Inferior parietal cortex (tissue), 1 donor: ENCODE measurements around the gene NOS1.

Source experiments
- DNase-seq: peaks from one replicate; pipeline ENCODE4 v3.0.0-alpha.2; 2016; ENCODE audit errors: extremely low spot score

The NOS1 gene

DNA sequence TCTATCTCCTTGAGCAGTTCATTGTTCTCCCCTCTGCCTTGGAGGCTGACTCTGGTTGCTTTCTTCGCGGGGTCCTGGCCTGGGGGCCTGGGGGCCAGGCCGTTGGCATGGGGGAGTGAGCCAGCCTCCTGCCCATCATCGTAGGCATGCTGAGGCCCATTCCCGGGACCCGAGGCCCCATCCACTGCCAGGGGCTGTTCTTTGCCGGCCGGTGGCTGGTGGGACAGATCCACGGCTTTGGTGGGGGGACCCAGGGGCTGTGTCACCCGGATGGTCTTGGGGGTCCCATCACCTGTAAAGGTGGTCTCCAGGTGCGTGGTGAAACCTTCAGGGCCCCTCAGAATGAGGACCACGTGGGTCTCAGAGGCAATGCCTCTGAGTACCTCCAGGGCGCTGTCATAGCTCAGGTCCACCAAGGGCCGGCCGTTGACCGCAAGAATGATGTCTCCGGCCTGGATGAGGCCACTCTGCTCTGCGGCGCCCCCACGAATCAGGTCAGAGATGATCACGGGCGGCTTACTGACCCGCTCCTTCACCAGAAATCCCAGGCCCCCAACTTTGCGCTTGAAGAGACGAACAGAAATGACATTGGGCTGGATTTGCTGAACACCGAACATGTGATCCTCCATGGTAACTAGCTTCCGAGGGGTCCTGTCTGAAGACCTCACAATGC lies 30.8 kb downstream of the NOS1 start:
- DNase-seq, result no peak

DNA sequence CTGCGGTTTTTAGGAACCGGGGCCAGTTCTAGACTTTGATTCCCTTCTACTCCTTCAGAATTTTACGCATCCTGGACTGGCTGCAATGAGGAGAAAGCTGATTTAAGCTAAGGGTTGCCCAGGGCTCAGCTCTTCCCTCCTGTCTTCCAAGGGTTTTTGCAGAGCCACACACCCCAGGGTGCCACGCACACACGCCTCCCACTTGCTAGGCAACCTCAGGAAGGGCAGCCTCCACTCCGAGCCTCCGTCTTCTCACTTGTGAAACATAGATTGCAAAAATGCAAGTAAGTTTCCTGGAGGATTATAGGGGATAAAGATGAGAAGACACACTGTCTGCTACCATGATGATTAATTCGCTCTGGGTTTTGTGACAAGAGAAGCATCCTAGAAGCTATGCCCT lies 31.7 kb downstream of the NOS1 start:
- DNase-seq, result no peak

DNA sequence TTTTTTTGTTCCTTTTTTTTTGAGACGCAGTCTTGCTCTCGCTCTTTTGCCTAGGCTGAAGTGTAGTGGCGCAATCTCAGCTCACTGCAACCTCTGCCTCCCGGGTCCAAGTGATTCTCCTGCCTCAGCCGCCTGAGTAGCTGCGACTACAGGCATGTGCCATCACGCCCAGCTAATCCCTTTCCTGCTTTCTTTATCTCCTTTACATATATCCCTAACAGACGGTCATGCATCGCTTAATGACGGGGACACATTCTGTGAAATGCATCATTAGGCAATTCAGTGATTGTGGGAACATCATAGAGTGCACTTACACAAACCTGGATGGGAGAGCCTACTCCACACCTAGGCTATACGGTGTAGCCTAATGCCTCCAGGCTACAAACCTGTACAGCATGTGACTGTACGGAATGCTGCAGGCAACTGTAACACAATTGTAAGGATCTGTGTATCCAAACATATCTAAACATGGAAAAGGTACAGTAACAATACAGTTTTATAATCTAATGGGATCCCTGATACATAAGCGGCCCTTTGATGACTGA lies 32.8 kb downstream of the NOS1 start:
- DNase-seq, result no peak

DNA sequence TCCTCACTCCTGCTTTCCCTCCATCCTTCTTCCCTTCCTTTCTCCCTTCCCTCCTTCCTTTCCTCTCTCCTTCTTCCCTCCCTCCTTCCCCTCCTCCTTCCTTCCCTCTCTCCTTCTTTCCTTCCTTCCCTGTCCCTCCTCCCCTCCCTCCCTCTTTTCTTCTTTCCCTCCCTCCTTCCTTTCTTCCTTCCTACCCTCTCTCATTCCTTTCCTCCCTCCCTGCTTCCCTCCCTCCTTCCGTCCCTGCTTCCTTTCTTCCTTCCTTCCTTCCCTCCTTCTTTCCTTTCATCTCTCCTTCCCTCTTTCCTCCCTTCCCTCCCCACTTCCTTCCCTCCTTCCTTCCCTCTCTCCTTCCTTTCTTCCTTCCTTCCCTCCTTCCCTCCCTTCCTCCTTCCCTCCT lies 39.0 kb downstream of the NOS1 start:
- DNase-seq, result no peak

DNA sequence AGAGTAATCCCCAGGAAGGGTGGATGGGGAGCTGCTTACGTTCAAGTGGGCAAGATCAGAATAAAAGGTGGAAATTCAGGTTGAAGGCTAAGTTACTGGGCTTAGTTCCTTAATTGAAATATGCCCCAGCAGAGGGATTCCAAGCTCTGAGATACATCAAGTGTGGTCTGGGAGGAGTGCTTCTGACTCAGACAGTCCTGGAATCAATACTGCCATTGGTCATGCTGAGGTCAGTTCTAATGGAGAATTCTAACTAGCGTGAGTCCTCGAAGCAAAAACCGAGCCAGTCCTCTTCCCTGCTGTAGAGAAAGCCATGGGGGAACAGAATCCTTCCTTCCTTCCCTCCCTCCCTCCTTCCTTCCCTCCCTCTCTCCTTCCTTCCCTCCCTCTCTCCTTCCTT lies 39.9 kb downstream of the NOS1 start:
- DNase-seq, result no peak

DNA sequence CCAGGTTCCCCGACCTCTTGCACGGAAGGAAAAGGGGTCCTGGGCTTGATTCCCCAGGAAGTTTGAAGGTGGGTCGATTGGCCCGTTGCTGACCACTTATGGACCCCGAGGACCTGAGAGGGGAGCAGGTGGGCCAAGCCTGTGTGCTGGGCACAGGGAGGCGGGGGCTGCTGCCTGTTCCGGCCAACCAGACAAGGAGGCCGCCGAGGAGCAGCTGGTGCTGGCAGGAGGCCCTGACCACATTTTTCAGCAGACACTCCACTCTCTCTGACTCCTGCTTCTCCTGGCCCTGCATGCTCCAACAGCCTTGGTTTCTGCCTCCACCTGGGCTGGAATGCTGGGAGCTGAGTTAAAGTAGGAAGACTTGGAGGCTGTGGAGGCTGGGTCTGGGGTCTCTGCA lies 42.8 kb downstream of the NOS1 start:
- no peak for DNase-seq

DNA sequence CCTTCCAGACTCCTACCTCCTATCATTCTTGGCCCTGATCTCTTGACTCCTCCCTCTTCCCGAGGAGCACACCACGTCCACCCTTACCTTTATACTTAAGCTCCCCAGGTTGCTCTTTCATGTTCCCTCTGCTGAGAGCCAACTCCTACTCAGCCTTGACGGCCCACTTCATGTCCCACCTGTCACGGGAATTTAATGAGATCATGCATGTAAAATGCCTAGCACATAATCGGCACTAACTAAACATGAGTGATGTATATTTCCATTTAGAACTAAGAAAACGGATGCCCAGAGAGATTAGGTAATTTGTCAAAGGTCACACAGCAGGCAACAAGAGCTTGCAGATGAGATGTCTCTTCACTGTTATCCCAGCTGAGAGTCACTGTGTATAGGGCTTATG lies 45.1 kb downstream of the NOS1 start:
- DNase-seq, result no peak

DNA sequence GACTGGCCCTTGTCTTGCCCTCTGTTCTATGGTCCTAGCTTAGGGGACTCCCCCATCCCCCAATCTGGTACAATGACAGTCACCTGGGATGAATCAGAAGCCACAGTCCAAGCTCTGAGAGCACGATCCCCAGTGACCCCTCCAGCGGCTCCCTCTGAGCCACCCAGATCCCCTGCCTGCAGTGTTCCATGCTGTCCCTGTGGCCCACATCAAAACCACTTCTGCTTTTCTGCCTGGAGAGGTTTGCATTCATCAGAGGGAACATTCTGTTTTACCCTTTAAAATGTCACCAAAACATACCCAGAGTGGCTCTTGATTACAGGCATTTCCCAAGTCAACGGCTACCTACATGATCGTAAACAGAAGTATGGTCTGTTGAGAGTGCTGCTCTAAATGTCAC lies 47.5 kb downstream of the NOS1 start:
- DNase-seq, result no peak

DNA sequence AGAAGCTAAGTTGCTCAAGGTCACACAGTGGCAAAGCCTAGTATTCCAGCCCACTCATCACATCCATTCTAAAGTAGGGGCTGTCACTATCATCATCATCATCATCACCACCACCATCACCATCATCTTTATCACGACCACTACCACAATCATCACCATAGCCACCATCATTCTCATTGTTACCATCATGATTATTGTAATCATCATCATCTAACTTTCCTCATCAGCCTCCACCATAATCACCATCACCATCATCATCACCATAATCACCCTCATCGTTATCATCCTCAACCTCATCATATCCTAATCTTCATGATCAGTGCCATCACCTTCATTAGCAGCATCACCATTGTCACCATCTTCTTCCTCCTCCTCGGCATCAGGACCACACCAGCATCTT lies 48.7 kb downstream of the NOS1 start:
- no peak for DNase-seq

DNA sequence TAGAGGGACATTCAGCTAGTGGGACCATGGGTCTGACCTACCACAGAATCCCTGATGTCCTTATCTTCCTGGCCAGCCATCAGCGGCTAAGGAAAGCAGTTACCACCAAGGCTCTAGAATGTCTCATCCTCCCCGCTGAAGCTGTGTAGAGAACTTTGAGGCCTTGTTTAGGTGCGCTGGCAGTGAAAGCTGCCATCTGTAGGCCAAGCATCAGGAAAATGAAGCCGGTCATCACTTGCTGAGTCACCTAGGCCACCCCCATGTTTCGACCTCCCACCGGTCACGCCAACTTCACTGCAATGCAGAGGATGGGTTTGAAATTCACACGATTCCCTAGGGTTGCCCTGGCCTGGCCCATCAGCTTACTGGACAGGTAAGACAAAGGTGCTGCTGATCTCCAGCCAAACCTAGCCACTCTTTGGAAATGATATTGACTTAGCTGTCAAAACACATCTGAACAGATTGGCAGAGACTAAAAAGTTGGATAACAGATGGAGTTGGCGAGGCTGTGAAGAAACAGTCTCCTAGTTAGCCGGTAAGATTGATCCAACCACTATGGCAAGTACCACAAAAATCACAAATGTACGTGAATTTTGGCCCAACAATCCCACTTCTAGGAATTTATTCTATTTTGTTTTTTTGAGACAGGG lies 52.0 kb downstream of the NOS1 start:
- DNase-seq, result no peak

DNA sequence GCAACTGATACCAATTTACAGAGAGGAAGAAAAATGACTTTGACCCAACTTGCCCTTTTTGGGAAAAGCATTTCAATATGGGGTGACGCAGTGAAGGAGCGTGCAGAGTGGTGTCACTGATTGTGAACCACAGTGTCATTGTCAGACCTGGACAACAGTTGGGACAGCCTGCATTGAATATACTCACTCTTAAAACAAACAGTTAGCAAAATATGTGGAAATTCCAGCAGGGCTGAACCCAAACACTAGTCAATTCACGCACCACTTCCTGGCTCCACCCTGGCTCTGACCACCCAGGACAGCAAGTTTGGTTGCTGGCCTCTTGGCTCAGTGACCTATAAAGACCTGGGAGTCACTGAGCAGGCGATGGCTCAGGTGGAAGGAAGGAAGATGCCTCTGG lies 61.3 kb downstream of the NOS1 start:
- no peak for DNase-seq

DNA sequence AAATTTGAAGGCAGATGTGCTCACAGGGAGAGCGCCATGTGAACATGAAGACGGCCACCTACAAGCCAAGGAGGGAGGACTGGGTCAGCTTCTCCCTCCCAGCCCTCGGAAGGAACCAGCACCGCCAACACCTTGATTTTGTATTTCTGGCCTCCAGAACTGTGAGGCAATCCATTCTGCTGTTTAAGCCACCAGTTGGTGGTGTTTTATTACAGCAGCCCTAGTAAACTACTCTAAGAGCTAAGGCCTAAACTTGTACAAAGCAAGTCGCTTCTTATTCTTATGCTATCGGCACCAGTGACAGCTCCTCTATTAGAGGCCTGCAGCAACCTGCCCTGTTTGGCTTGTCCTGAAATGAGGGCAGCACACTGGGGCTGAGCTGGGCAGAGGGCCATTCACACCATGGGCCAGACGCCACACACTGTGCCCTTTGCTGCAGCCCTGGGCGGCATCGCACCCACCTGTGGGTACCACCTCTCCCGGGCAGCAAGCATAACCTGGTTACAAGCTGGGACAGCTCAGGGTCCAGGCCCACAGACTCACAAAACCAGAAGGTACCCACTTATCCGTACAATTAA lies 62.7 kb downstream of the NOS1 start:
- no peak for DNase-seq

DNA sequence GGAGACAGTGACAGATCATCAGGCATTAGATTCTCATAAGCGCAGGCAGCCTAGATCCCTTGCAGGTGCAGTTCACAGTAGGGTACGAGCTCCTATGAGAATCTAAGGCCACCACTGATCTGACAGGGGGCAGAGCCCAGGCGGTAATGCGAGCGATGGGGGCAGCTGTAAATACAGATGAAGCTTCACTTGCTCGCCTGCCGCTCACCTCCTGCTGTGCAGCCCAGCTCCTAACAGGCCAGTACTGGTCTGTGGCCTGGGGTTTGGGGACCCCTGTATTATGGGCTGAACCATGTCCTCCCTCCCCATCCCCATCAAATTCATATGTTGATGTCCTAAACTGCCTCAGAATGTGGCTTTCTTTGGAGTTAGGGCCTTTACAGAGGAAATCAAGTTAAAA lies 63.2 kb downstream of the NOS1 start:
- no peak for DNase-seq

DNA sequence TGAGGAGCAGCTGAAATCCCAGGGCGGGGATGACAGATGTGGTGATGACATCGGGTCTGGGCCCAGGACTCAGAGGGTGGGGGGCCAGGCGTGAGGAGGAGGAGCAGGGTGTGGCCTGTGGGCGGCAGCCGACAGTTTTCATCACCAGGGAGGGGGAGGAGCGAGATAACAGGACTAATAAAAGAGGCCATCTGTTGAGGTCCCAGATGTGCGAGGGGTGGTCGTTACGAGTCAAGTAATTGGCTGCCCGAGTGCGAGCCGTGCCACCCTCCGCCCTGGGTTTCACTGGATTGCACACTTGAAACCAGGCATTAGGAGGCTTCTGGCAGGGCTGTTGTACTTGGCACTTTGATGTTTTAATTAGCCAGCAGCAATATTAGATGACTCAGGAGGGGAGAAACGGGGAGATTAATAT lies 67.2 kb downstream of the NOS1 start:
- DNase-seq, result no peak

DNA sequence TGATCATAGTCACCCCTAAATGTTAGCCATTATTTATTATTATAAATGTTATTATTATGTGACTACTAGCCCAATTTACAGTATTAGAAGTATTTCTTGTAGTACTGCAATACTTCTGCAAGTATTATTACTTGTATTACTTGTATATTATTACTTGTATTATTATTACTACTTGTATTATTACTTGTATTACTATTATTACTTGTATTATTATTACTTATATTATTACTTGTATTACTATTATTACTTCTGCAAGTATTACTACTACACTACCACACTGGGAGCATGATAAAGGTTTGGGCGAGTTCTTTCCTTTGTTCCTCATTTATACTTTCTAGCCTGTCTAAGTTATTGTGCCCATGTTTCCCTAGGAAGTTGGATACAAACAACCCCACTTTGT lies 67.9 kb downstream of the NOS1 start:
- no peak for DNase-seq

DNA sequence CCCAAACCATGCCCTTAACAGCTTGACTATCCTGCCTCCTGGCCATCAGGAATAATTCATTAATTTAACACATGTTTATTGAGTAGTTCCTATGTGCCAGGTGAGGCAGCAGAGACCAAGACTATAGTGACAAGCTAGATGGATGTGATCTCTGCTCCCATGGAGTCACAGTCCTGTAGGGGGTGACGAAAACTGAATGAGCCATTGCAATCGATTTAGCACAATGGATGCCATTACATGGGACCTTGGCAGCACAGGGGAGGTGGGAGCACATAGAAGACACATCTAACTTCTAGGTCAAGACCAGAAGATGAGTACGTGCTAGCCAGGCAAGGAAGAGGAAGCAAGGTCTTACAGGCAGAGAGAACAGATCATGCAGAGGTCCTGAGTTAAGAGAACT lies 68.7 kb downstream of the NOS1 start:
- no peak for DNase-seq

DNA sequence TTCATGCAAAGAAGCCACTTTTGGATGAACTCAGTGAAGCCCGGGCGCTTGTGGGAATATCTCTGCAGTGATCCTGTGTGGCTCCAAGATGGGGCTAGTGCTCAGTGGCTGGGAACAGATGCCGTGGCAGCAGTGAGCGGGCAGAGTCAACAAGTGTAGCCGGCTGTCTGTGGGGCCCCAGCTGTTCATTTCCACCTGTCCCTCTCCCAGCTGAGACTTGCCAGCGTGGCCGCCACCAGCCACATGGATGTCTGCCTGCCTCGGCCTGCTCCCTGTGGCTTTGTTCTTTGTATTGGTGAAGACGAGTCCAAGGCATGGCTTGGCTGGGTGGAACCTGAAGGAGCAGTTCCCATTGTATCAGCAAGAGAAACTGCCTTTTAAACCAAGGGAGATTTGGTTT lies 77.3 kb downstream of the NOS1 start:
- no peak for DNase-seq

DNA sequence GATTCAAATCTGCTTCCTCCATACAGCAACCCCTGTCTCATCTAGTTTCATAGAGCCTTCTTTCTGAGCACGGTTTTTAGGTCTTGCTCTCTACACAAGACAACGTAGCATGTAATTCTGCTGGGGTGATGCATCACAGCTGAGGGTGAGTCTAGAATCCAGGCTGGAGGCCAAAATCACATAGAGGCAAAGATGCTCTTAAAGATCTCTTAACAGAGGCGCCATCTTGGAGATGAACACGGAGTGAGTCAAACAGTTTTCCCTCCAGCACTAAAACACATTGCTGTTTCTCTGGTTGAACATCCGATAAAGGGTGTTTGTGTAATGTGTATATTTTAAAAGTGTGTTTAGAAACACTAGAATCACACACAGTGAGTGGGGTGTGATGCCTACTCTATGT lies 78.9 kb downstream of the NOS1 start:
- no peak for DNase-seq

DNA sequence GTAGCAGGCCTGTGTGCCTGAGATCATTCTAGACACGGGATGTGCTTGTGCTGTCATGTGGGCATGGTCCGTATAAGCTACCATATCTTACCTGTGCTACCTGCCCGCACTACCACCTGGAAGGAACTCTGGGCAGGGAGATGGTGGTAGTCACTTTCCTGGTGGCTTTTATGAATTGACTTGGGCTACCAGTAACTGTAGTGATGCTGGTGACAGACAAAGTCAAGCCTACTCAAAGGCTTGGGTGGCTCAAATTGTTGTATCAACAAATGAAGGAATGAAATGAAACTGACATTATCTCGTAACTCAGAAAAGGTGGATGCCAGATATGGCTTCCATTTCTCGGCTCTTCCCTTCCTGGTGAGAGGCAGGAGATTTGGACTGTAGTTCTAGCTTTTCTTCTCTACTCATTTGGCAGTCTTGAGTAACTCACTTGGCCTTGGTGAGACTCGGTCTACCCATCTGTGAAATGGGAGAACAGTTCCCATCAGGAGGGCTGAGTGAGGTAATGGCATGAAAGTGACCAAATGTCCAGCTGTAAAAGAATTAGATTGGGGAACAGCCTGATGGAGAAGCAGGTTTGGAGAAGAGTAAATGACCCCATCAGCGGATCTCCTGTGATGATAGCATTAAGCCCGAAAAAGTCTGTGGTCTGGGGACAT lies 81.3 kb downstream of the NOS1 start:
- DNase-seq, result no peak

DNA sequence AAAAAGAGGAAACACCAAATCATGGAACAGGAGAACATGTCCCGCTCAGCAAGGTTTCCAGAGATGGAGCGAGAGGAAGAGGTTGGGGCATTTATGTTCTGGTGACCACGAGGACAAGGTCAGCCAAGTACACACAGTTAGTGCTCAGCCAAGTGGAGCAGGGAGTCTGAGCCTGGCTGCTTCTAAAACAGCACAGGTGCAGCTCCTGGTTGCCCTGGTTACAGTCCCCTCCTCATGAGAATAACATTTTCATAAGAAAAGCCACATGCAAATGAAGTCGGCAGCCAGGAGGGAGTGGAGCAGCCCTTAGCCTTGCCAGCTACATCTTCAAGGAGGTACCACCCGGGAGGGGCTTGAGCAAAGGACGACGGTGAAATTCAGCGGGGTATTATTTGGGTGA lies 81.8 kb downstream of the NOS1 start:
- no peak for DNase-seq

DNA sequence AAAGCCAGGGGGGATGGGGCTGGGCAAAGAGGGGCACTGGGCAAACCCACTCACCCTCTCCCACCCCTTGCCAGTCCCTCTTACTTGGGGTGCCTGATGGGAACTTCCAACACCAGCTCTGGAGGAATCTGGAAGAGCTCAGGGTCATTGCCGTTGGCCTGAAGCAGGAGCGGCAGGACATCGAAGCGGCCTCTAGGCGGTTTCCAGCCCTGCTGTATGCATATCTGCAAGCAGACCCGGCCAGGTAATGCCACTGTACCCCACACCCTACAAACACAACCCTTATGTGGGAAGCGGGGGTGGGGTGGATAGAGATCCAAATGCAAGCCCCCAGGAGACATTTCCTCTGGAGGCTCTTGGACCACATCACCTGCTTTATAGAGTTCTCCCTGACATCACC lies 83.6 kb downstream of the NOS1 start:
- DNase-seq, result no peak

DNA sequence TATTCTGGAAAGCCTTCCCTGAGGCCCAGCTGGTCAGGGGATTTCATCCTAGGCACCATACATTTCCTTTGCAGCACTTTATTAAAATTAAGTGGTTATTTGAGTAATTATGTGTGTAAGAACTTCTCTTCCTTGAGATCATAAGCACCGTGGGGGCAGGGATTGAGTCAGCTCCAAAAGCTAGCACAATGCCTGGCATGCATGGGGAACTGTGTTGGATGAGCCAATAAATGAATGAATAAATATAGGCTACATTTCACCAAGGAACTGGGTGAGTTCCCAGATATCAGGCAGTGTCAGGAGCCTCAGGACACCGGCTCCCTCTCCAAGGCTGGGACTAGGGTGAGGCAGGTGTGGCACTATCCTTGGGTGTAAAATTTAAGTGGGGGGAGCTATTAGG lies 88.3 kb downstream of the NOS1 start:
- DNase-seq, result no peak

DNA sequence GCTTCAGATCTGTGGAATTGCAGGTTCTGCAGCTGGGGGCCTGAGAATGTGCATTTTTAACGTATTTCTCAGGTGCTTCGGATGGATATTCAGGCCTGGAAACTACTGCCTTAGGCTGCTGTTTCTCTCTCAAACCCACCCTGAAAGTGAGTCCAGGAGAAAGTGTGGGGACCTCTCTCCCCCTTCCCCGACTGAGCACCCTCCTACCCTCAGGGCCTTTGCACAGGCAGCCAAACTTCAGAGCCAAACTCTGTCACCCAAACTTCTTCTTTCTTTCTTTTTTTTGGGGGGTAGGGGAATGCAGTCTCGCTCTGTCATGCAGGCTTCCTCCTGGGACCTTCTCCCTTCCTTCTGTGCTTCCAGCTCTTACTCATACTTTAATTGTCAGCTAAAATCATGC lies 88.7 kb downstream of the NOS1 start:
- DNase-seq, result no peak
